RWPE2 (cell line): ENCODE results near the gene DRD4.

Experiments used
- ATAC-seq: fragments of 200-7000 bp; cut with Tn5 transposase; 3 replicates; pipeline ENCODE4 v1.9.1; 2021; ENCODE audit warnings: low read depth
- DNase-seq: peaks from one replicate; pipeline ENCODE4 v3.0.0-alpha.2; 2020; ENCODE audit warnings: low spot score
- H3K27ac ChIP-seq: fragments of 450-650 bp; 2 replicates; pipeline ENCODE4 v1.5.1; 2017; ENCODE audit warnings: mild to moderate bottlenecking; ENCODE audit not compliant: poor library complexity, severe bottlenecking
- H3K27me3 ChIP-seq: fragments of 250-450 bp; sonication (Bioruptor Pico); 2 replicates; pipeline ENCODE4 v1.5.1; 2021; ENCODE audit warnings: mild to moderate bottlenecking, moderate library complexity; ENCODE audit not compliant: insufficient read depth, poor library complexity, severe bottlenecking
- H3K36me3 ChIP-seq: fragments of 250-450 bp; sonication (Bioruptor Pico); 2 replicates; pipeline ENCODE4 v1.5.1; 2020; ENCODE audit warnings: low read depth, mild to moderate bottlenecking, moderate library complexity
- H3K4me1 ChIP-seq: fragments of 250-450 bp; sonication (Bioruptor Pico); 2 replicates; pipeline ENCODE4 v1.5.1; 2021; ENCODE audit warnings: mild to moderate bottlenecking, moderate library complexity; ENCODE audit not compliant: insufficient read depth, poor library complexity, severe bottlenecking
- H3K4me3 ChIP-seq: fragments of 250-450 bp; sonication (Bioruptor Pico); 2 replicates; pipeline ENCODE4 v1.5.1; 2021; ENCODE audit warnings: mild to moderate bottlenecking, moderate library complexity; ENCODE audit not compliant: severe bottlenecking
- H3K9me3 ChIP-seq: fragments of 250-450 bp; sonication (Bioruptor Pico); 2 replicates; pipeline ENCODE4 v1.5.1; 2021; ENCODE audit warnings: mild to moderate bottlenecking, moderate library complexity; ENCODE audit not compliant: severe bottlenecking
- CTCF ChIP-seq: fragments of 450-650 bp; IDR thresholded peaks from one replicate; pipeline ENCODE4 v1.5.1; 2017; ENCODE audit warnings: mild to moderate bottlenecking, moderate library complexity; ENCODE audit not compliant: poor library complexity, severe bottlenecking

Gene DRD4

DNA sequence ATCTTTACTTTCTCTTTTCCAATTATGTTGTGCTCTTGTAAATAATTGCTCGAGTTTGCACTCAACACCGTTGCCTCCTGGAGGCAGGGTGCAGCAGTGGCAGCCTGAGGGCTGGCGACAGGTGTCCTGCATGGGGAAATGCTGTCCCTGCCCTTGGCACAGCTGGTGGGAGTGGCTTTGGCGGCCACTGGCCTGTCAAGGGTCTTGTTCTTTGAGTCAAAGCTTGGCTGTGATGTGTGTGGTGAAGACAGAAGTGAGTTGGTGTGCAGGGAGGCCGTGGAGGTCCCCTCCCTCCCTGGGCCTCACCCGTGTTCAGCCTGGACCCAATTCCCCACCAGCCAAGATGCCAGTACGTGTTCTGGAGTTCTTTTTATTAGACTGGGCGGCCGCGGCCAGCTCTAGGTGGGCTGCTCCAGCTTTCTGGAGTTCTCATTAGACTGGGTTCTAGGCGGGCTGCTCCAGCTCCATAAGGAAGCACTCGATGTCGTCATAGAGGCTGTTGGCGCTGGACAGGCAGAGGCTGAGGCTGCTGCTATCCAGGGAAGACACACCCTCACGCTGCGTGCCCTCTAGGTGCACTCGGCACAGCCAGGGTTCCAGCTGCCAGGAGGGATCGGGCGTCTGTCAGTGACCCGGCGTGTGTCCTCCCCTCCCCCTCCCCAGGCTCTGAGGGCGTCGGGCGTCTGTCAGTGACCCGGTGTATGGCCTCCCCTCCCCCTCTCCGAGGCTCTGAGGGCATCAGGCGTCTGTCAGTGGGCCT, 24.7 kb upstream of the DRD4 start:
- Histone ChIP-seq H3K36me3 (peaks cover 57% of the 10 kb centered on the region), H3K4me3 (no peak overlapping the region), H3K27me3 (no peaks in the 10 kb centered on the region), H3K4me1 (peaks cover 10% of the 10 kb centered on the region), H3K27ac (no peak overlapping the region), H3K9me3 (no peaks in the 10 kb centered on the region)
- peak; percentile 70 for DNase-seq
- no peak for ATAC-seq
- TF ChIP-seq CTCF, result no peak

- Histone ChIP-seq H3K36me3 (peaks cover 52% of the 10 kb centered on the region), H3K9me3 (no peaks in the 10 kb centered on the region), H3K4me1 (peaks cover 10% of the 10 kb centered on the region), H3K4me3 (no peak overlapping the region), H3K27ac (no peak overlapping the region), H3K27me3 (no peaks in the 10 kb centered on the region)
- ATAC-seq (no peak), DNase-seq (peak; percentile 60)
- TF ChIP-seq CTCF, result no peak
Measured at GRCh38 chr11:612961-613300, 24.1 kb upstream of the DRD4 start.

DNA sequence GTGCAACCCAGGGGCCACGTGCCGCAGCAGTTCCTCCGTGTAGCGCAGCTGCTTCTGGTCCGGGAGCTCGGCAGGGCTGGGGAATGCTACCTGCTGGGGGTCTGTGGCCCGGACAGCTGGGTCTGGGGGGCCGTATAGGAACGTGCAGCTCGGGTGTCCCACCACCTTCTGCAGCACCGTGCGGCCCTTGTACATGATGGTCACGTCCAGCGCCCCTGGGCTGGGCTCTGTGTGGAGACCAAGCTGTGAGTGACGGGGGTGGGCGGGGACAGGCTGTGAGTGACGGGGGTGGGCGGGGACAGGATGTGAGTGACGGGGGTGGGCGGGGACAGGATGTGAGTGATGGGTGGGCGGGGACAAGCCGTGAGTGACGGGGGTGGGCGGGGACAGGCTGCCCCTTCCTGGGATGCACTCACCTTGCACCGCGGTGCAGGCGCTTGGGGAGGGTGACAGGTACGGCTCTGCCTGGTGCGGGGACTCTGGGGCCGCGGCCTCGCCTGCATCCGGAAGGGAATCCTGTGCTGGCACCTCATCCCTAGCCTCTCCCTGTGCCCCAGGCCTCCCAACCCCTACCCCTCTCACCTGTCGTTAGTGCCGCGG, 23.6 kb upstream of the DRD4 start:
- TF ChIP-seq CTCF, result no peak
- no peaks in the 10 kb centered on the region for H3K27me3 ChIP-seq
- H3K4me3 ChIP-seq, result no peak overlapping the region
- ATAC-seq, result peak; percentile 26
- H3K4me1 ChIP-seq, result peaks cover 10% of the 10 kb centered on the region
- peaks cover 49% of the 10 kb centered on the region for H3K36me3 ChIP-seq
- peak; percentile 92 for DNase-seq
- H3K27ac ChIP-seq, result peak overlapping the region; percentile 53
- H3K9me3 ChIP-seq, result no peaks in the 10 kb centered on the region

DNA sequence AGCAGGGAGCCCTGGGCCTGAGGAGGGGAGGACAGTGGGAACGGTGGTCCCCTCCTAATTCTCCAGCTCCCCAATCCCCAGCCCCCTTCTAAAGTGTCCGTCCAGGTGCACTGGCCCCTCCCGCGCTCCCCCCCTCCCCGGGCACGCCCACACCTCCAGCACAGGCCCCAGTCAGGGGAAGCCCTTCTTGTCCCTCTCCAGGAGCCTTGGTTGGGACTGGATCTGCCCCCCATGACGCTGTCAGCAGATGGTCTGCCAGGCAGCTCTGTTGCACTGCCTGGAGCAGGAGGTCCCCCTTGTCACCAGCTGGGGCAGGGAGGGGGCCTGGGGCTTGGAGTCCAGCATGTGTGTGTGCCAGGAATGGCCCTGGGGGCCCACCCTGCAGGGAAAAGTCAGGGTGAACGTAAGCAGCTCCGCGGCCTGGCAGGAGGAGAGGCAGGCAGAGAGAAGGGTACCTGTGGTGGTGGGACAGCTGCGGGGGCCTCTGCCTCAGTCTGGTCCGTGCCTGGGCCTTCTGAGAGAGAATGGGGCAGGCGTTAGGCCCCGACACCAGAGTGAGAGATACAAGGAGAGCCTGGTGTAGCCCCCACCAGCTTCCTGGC, 22.9 kb upstream of the DRD4 start:
- Histone ChIP-seq H3K9me3 (no peaks in the 10 kb centered on the region), H3K27ac (peak overlapping the region; percentile 53), H3K4me1 (peaks cover 10% of the 10 kb centered on the region), H3K4me3 (no peak overlapping the region), H3K27me3 (no peaks in the 10 kb centered on the region), H3K36me3 (peaks cover 44% of the 10 kb centered on the region)
- no peak for TF ChIP-seq CTCF
- ATAC-seq (peak; percentile 3; the same call in 1 of the 3 replicates), DNase-seq (peak; percentile 63)
